Measurements from ENCODE around the gene XG.
"Not testable (repeated sequence)": the region's sequence is repeated elsewhere in the genome, so short reads cannot be mapped to it uniquely, and the experiment has no call there.

Gene XG

GRCh38 chrX:2774057-2774456, 22.2 kb downstream of the XG start:
- Histone ChIP-seq H3K79me2 (ENCODE audit: low read length) (no peaks in the 10 kb centered on the region), H3K4me2 (ENCODE audit: low read length) (no peak overlapping the region), H3K27ac (ENCODE audit: low read length) (no peak overlapping the region), H3K9ac (ENCODE audit: low read length) (no peak overlapping the region), H4K20me1 (ENCODE audit: insufficient read depth, low read length) (no peaks in the 10 kb centered on the region), H3K4me3 (ENCODE audit: low read length) (no peak overlapping the region), H3K36me3 (replicated peaks; ENCODE audit: low read depth, low read length) (no peaks in the 10 kb centered on the region), H3K9me3 (ENCODE audit: insufficient read depth, low read length) (no peaks in the 10 kb centered on the region; the same call in 1 of the 2 replicates), H2AFZ (ENCODE audit: low read depth, low read length) (no peak overlapping the region), H3K4me1 (ENCODE audit: low read length) (no peaks in the 10 kb centered on the region), H3K27me3 (ENCODE audit: low read depth, low read length) (peaks cover 12% of the 10 kb centered on the region)
- TF ChIP-seq, protein P1, sequence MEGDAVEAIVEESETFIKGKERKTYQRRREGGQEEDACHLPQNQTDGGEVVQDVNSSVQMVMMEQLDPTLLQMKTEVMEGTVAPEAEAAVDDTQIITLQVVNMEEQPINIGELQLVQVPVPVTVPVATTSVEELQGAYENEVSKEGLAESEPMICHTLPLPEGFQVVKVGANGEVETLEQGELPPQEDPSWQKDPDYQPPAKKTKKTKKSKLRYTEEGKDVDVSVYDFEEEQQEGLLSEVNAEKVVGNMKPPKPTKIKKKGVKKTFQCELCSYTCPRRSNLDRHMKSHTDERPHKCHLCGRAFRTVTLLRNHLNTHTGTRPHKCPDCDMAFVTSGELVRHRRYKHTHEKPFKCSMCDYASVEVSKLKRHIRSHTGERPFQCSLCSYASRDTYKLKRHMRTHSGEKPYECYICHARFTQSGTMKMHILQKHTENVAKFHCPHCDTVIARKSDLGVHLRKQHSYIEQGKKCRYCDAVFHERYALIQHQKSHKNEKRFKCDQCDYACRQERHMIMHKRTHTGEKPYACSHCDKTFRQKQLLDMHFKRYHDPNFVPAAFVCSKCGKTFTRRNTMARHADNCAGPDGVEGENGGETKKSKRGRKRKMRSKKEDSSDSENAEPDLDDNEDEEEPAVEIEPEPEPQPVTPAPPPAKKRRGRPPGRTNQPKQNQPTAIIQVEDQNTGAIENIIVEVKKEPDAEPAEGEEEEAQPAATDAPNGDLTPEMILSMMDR (IDR thresholded peaks at IDR 0.05; ENCODE audit: low read depth, low read length), result no peak
- no peak for TF ChIP-seq EZH2phosphoT487 (IDR thresholded peaks at IDR 0.05; ENCODE audit: low read depth)

- no peaks in the 10 kb centered on the region for H3K79me2 ChIP-seq (ENCODE audit: low read length)
- H4K20me1 ChIP-seq (ENCODE audit: insufficient read depth, low read length), result no peaks in the 10 kb centered on the region
- no peaks in the 10 kb centered on the region; the same call in 1 of the 2 replicates for H3K9me3 ChIP-seq (ENCODE audit: insufficient read depth, low read length)
- H3K9ac ChIP-seq (ENCODE audit: low read length), result no peak overlapping the region
- no peak overlapping the region for H3K27ac ChIP-seq (ENCODE audit: low read length)
- no peak overlapping the region for H3K4me2 ChIP-seq (ENCODE audit: low read length)
- TF ChIP-seq EZH2phosphoT487 (IDR thresholded peaks at IDR 0.05; ENCODE audit: low read depth), result no peak
- TF ChIP-seq, protein P1 (IDR thresholded peaks at IDR 0.05; ENCODE audit: low read depth, low read length), result no peak
- H3K27me3 ChIP-seq (ENCODE audit: low read depth, low read length), result peaks cover 12% of the 10 kb centered on the region
- no peaks in the 10 kb centered on the region for H3K36me3 ChIP-seq (replicated peaks; ENCODE audit: low read depth, low read length)
- no peak overlapping the region for H2AFZ ChIP-seq (ENCODE audit: low read depth, low read length)
- H3K4me3 ChIP-seq (ENCODE audit: low read length), result no peak overlapping the region
- H3K4me1 ChIP-seq (ENCODE audit: low read length), result no peaks in the 10 kb centered on the region
Measured at GRCh38 chrX:2774776-2775175, 22.9 kb downstream of the XG start.

- H3K4me2 ChIP-seq (ENCODE audit: low read length), result peak overlapping the region; percentile 38
- H3K4me1 ChIP-seq (ENCODE audit: low read length), result peaks cover 18% of the 10 kb centered on the region
- H3K27ac ChIP-seq (ENCODE audit: low read length); H3K79me2 ChIP-seq (ENCODE audit: low read length); H4K20me1 ChIP-seq (ENCODE audit: insufficient read depth, low read length); H2AFZ ChIP-seq (ENCODE audit: low read depth, low read length); H3K9me3 ChIP-seq (ENCODE audit: insufficient read depth, low read length); H3K36me3 ChIP-seq (replicated peaks; ENCODE audit: low read depth, low read length); H3K9ac ChIP-seq (ENCODE audit: low read length): not testable (repeated sequence)
- H3K27me3 ChIP-seq (ENCODE audit: low read depth, low read length), result peaks cover 18% of the 10 kb centered on the region
- H3K4me3 ChIP-seq (ENCODE audit: low read length), result peak overlapping the region; percentile 29; the same call in 1 of the 2 replicates
Measured at GRCh38 chrX:2780472-2781225, 28.8 kb downstream of the XG start.

GRCh38 chrX:2781226-2781571, 29.4 kb downstream of the XG start:
- Histone ChIP-seq H3K27me3 (ENCODE audit: low read depth, low read length) (peaks cover 18% of the 10 kb centered on the region), H3K27ac (ENCODE audit: low read length) (no peak overlapping the region), H2AFZ (ENCODE audit: low read depth, low read length) (no peak overlapping the region), H3K4me3 (ENCODE audit: low read length) (peak overlapping the region; percentile 29; the same call in 1 of the 2 replicates), H3K9me3 (ENCODE audit: insufficient read depth, low read length) (no peaks in the 10 kb centered on the region), H3K79me2 (ENCODE audit: low read length) (no peaks in the 10 kb centered on the region), H4K20me1 (ENCODE audit: insufficient read depth, low read length) (no peaks in the 10 kb centered on the region), H3K9ac (ENCODE audit: low read length) (no peak overlapping the region; the same call in 1 of the 2 replicates), H3K4me2 (ENCODE audit: low read length) (peak overlapping the region; percentile 38), H3K4me1 (ENCODE audit: low read length) (peaks cover 18% of the 10 kb centered on the region), H3K36me3 (replicated peaks; ENCODE audit: low read depth, low read length) (no peaks in the 10 kb centered on the region)
- TF ChIP-seq, protein P1 (IDR thresholded peaks at IDR 0.05; ENCODE audit: low read depth, low read length), result no peak

All from OCI-LY3 (cell line).